Umbilical cord (tissue), 2 donors: ENCODE data around the gene HAGH. TPM values are rescaled to one million over a fixed set of nuclear protein-coding genes. Genes with fewer than 3 reads are reported as not detected.

ENCODE experiments used
- DNase-seq: peaks from one replicate; pipeline ENCODE4 v3.0.0-alpha.2; 2015; ENCODE audit warnings: low spot score
- total RNA-seq: library from RNA; depleted of rRNA; stranded (reverse); fragments of >200 nt; gene quantifications from one replicate; pipeline ENCODE4 v1.2.3, GENCODE V29; 2014; ENCODE audit warnings: low replicate concordance; ENCODE audit not compliant: insufficient read depth

Gene HAGH
- total RNA-seq, 1 donor from 2014 or later: 34.4 TPM

DNA sequence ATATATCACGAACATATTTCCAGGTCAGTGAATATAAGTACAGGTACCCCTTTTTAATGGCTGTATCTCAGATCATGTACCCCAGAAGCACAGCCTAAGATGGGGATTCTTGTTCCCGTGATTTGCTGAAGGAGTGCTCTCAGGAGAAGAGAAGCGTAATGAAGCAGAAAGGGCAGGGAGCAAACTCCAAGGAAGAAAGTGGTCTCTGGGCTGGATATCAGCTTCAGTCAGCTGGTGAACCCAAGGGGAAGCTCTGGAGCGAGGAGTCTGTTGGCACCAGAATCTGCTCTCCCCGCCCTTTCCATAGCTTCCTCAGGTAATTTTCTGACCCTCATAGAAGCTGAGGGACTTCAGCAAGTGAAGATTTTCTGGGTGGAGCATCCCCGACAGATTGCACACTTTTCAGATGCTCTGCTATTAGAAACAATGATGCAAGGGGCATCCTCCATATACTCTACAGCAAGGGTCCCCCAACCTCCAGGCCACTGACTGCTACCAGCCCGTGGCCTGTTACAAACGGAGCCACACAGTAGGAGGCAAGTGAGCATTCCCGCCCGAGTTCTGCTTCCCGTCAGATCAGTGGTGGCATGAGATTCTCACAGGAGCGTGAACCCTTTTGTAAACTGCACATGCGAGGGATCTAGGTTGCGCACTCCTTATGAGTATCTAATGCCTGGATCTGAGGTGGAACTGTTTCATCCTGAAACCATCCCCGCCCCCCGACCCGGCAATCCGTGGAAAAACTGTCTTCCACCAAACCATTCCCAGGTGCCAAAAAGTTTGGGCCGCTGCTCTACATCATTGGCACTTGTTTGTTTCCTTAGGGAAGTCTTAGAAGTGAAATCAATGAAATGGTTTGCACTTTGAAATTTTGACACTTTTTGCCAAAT, 4.8 kb upstream of the HAGH start:
- no peak for DNase-seq

DNA sequence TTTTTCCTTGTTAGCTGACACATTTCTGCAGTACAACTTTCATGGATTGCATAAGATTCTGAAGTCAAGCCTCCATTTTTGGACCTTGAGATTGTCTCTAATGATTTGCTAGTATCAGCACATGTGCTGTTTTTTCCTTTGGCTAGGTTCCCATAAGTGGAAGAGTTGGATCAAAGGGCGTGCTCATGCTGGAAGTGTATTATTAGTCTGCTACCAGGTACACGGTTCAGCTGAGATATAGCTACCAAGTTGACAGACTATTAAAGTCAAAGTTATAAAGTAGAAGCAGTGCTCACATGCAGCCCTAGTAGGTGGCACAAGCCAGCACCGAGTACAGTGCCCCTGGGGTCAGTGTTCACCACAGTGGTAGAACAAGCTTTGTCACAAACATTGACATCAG, 3.6 kb upstream of the HAGH start:
- DNase-seq: no peak

DNA sequence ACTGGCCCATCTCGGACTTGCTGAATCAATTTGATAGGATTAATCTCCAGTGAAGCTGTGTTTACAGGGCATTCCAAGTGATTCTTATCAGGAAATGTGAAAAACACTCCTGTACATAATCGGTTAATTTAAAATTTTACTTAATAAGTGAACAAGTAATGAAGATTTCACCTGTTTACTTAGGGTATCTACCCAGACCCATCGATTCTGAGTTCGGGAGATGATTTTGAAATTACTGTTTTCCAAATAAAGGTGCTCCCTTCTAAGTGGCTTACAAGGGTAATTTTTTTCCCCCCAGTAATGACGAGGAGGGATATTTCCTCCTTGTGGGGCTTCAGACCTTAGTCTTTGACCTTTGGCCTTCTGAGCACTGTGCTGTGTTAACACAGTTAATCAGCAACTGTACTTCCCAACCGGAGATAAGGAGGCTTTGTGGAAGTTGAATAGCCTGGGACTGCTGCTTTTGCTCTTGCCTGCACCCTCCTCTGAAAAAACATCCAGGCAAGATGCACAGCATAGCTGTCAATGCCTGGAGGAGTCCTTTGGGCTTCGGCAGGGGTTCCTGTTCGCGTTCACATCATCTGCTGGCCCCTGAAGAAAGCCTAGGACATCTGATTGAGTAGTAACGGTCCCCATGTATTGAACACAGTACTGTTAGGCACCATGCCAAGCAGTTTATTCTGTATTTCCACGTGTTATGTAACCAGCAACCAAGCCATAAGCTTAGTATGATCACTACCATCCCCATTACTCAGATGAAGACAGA, 2.2 kb upstream of the HAGH start:
- DNase-seq: no peak

DNA sequence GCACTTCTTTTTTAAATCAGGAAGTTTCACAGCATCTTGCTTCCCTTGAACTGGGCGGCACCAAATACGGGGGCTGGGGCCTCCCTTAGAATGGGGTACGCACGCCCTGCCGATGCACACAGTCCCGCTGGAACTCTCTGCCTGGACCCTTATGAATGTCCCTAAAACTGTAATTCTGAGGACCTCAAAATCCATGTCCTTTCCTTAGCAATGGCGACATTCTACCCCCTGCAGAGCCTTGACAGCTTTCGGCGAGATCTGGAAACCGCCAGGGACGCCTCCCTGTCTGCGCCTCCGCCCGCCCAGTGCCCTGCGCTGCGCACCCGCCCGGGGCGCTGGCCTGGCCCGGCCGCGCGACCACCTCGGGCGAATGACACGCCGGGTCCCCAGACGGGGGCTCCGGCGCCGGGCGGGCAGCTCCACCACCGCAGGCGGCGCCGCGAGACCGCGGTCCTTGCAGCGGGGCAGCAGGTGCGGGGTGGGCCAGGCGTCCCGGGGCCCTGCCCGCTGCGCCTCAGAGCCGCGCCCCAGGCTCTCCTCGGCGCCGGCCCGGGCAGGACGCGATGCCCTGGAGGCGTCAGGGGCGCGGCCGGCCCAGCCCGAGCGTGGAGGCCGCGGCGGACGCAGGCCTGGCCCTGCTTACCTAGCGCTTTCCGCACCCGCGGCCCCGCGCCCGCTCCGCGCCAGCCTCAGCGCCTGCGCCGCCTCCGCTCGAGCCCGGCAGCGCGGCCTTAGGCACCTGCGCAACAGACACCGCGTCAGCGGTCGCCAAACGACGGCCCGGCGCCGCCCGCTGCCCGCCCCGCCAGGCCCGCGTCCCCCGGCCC, 548 bp downstream of the HAGH start:
- no peak for DNase-seq

DNA sequence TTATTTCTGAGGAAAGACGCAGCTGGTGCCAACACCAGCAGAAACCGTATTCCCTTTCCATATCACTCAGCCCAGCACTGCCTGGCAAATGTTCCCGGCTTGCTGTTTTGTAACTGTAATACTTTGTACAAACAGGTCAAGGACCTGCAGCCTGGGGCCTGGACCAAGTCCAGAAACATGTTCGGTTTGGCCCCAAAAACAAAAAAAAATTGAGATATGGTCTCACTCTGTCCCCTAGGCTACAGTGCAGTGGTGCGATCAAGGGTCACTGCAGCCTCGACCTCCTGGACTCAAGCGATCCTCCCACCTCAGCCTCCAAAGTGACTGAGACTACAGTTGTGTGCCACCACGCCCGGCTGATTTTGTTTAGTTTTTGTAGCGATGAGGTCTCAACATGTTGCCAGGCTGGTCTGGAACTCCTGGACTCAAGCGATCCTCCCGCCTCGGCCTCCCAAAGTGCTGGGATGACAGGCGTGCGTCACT, 1.2 kb downstream of the HAGH start:
- no peak for DNase-seq

DNA sequence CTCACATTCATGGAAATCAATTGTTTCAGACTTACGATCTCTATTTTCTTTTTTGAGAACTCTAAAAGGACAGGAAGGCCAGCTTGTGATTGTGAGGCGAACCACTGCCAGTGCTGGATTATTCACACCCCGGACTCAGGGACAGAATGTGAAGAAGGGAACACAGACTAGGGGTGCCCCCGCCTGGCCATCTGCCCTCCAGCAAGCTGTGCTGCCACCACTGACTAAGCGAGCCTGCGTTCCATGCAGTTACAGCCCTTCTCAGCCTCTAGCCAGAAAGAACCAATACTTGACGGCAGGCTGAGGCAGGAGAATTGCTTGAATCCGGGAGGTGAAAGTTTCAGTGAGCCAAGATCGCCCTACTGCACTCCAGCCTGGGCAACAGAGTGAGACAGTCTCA, 2.8 kb downstream of the HAGH start:
- DNase-seq: peak; percentile 27

DNA sequence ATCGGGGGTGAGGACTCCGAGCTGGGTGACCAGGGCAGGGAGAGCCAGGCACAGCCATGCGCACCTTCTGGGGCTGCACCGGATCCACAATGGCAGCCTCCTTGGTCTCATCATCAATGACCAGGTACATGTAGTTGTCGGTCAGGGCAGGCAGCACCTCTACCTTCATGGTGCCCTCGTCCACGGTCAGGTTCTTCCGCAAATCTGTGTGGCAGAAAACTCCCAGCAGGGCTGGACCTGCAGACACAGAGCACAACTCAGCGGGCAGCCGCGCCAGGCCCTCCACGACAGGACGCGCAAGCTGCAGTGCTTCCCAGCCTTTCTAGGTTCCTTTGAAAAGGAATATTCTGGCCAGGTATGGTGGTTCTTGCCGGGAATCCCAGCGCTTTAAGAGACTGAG, 3.8 kb downstream of the HAGH start:
- no peak for DNase-seq

DNA sequence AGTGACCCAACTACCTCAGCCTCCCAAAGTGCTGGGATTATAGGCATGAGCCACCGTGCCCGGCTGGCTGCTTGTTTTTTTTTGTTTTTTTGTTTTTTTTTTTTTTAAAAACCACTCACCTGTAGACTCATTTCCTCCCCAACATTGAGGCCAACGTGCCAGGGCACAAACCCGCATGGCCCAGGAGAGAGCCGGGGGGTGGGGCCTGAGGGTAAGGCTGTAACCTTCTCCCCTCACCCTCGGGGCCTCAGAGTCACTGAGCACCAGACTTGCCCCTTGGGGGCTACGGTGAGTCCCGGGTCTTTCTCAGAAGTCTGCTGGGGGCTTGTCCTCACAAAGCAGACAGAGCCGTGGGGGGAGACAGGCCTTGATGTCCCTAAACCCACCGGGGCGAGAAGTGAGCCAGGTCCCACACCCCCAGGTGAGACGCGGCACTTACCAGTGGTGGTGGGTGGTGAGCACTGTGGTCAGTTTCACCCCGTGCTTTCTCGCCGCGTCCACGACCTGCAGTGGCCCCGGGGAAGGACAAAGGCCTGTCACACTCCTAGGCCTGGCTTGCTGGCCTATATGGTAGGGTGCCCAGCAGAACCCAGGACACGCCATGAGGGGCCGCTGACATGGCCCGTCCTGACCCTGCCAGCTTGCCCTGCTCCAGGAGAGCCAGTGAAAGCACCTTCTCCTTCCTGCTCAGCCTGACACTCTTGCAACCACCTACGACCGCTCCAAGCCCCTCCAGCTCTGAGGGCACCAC, 4.6 kb downstream of the HAGH start:
- no peak for DNase-seq

DNA sequence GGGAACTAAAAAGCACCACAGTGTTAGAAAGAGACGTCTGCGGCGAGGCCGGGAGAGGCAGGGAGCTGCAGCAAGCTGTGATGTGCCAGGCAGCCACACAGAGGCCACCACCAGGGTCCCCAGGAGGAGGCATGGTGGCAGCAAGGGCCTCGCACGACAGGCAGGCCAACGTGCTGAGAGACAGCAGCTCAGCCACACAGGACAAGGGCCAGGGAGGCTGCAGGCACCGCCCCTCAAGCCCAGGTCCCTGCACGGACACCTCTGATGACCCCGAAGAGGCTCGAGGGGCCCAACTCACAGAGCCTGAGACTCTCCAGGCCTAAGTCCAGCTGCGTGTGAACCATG, 5.7 kb downstream of the HAGH start:
- no peak for DNase-seq

DNA sequence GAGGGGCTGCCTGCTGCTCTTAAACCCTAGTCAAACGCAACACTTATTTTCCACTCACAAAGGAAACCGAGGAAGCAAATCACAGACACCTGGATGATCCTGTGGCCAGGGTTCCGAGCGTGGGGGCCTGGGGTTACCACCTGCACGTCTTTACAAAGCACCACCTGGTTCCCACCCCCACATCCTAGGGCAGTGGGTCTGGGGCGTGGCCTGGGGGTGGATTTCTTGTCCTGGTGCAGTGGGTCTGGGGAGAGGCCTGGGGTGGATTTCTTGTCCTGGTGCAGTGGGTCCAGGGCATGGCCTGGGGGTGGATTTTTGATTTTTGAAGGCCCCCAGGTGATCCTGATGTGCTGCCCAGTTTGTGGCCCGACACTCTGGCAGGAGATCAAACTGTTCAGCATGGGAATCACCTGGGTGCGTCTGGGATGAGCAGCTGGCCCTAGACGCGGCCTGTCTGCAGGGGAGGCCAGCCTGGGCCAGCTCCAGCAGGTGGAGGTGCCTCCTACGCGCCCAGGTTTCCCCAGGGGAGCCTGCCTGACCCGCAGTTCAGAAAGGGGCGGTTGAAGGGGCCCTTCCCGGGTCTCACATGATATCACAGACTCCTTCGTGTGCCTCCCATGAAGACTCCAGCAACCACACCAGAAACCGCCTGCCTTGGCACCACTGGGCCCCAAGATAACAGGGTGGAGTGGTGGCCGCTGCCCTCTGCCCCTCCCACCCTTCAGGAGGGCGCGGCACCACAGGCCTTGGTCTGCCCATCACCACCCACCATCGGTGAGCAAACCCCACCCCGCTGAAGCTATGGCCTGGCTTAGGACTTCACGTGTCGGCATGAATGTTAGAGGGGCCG, 6.3 kb downstream of the HAGH start:
- no peak for DNase-seq

DNA sequence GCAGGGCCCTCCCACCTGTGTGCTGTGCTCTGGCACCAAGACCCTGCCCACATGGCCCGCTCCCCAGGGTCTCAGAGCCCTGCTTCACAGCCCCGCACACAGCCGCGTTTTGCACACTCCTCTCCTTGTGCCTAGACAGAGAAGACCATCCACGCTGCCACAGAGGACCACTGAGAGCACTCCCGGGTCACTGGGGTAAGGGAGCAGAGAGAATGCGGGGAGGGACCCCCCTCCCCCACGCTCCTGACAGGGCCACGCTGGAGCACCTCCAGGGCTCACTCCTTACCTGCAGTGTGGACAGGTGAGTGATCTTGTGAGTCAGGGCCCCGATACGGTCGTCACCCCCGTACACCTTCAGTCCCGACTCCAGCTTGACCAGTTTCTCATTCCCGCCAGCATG, 7.0 kb downstream of the HAGH start:
- no peak for DNase-seq

DNA sequence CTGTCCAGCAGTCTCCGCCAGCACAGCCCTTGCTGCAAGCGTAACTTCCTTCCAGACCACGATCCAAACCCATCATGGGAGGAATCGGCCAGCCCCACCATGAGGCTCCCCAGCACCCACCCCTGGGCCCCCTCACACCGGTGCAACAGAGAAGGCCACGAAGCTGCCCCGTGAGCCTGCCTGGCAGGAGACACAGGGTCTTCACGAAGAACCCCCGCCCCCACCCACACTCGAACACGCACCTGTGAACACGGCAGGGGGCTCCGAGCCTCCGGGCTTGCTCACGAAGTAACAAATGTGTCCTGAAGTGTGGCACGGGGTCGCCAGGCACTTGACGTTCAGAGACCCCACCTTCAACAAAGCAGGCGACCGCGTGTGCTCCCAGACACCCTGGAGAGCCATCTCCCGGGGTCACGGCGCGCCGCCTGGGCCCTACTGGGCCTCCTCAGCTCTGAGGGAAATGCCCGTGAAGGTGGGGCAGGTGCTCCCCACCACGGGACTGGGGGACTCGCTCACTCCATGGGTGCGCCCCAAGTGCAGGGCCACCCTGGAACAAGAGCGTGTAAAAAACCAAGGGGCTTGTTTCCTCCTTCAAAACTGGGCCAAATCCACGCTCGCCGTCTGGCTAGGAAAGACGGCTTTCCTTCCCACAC, 7.6 kb downstream of the HAGH start:
- no peak for DNase-seq

DNA sequence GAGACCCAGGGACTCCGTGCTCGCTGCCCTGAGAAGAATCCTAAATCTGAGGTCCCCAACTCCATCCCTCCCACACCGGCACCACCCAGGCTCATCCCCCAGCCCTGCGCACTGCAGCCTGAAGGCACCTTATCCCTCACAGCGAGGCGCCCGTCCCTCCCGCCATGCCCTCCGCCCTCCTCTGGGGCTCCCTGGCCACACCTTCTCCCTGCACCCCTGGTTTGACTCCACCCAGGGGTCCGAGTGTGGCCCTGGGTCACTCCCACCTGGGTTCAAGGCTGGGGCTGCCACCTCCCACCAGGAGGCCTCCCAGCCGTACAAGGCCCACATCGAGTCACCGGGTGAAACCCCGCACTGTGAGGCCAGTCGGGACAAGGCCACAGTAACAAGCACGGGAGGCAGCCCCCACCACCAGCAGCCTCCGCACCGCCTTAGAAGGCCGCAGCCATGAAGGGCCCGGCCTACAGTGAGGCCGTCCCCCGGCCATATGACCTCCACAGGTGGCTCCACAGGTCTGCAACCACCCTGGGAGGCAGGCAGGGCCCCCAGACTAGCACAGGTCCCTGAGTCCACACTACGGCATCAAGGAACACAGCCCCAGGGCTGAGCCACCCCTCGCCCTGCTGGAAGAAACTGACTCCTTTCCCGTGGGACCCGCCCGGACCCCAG, 8.3 kb downstream of the HAGH start:
- DNase-seq: no peak

DNA sequence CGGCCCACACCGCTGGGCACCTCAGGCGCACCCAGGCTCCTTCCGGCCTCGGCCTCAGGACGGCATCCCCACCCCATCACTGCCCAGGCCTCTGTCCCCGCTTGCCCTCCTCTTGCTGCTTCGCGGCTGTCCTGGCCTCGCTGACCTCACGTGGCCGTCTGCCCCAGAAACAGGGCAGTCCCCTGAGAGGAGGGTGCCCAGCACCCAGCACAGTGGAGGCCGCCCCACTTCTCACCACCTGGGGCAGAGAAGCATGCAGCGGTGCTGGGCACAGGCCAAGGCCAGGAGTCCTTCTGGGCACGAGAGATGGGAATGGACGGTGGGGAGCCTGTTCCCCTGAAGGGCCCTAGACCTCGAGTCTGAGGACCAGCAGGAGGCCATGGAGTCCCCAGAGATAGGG, 8.9 kb downstream of the HAGH start:
- no peak for DNase-seq

DNA sequence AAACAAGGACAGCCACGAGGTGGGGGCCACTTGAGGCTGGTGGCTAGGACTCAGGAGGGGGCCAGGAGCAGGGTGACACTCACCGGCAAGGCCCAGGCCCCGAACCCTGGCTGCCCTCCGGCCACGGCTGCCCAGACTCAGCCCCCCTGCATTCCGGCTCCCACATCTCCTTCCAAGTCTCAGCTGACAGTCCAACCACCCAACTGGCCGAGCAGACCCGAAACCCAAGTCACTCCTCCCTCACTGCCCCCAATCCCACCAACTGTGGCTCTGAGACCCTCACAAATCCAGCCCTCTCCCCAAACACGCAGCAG, 9.4 kb downstream of the HAGH start:
- DNase-seq: no peak

DNA sequence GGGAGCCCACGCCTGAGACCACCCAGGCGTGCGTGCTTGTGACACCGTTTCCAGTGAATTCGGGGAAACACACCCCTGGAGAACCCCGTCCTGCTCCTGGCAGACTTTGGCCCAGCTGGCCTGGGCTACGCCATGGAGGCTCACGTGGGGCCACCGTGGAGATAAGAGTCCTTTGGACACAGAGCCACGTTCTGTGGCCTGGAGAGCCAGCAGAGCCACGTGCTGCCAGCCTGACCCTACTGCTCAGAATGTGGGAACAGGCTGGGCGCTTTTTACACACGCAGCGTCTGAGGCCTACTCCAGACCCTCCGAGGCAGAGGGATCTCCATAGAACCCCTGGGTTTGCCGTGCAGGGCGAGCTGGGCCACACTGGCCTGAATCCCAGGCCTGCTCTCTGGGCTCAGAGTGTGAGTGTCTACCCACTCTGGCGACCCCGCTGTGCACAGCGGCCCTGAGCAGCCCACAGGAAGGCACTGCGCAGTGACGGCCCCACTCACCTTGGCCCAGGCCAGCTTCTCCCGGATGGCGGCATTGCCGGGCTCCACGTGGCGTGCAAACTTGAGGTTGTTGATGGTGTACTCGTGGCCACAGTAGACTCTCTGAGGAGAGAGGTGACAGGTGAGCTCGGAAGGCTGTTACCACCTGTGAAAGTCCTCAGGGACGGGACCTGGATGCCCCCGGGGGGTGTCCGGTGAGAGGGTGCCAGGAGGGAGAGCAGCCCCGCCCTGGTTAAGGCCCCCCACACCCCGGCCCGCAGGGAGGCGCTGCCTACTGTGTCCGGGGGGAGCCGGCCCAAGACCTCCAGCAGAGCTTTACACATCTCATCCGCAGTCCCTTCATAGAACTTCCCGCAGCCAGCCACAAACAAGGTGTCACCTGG, 10.0 kb downstream of the HAGH start:
- DNase-seq: no peak

DNA sequence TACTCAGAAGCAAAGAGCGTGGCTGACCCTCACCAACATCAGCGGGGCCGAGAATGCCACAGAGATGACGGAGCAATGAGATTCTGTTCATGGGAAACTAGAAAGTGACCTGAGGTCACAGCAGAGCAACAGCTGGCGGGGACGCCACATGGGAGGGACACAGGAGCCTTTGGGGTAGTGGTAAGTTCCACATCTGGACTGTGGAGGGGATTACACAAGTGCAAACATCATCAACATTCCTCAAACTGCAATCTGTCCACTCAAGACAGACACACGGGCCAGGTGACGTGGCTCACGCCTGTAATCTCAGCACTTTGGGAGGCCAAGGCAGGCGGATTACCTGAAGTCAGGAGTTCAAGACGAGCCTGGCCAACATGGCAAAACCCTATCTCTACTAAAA, 11.2 kb downstream of the HAGH start:
- DNase-seq: no peak

DNA sequence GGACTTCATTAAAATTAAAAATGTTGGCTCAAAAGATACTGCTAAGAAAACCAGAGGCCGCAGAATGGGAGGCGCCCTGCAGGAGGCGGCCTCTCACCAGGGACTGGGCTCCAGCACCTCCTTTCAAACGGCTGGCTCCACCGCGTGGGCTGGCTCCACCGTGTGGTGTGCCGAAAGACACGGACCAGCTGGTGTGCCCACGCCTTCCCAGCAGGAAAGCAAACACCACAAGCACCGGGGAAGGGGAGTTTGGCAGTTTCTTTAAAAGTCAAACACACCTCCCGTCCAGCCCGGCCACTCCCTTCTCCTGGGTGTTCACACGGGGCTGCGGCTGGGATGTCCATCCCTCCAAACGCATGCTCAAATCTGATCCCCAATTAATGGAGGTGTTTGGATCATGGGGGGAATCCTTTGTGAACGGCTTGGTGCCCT, 13.9 kb downstream of the HAGH start:
- peak; percentile 70 for DNase-seq
